Liver (tissue), 9 donors: ENCODE data around the gene P2RY6. TPM values are rescaled to one million over a fixed set of nuclear protein-coding genes. Genes with fewer than 3 reads are reported as not detected.

Source experiments
- DNase-seq: peaks from one replicate; pipeline ENCODE4 v3.0.0-alpha.2; 2017; ENCODE audit warnings: low spot score
- H3K27ac ChIP-seq, 2 donors: one replicate each; pipeline ENCODE4 v1.7.0; 2013; ENCODE audit warnings: inconsistent platforms in 2 of 2, low read length in 2 of 2, control low read depth in 1 of 2, low read depth in 1 of 2, mild to moderate bottlenecking in 1 of 2
- H3K27me3 ChIP-seq, 4 donors: one replicate each; pipeline versions ENCODE4 v1.6.1 to v1.7.0; 2013; ENCODE audit warnings: low read length in 3 of 4, inconsistent platforms in 1 of 4, mild to moderate bottlenecking in 1 of 4, moderate library complexity in 1 of 4; ENCODE audit not compliant: control insufficient read depth in 4 of 4, insufficient read depth in 4 of 4
- H3K36me3 ChIP-seq, 4 donors: one replicate each; pipeline versions ENCODE4 v1.6.1 to v1.7.0; 2013; ENCODE audit warnings: low read length in 3 of 4, mild to moderate bottlenecking in 3 of 4, low read depth in 1 of 4, moderate library complexity in 1 of 4; ENCODE audit not compliant: control insufficient read depth in 4 of 4, insufficient read depth in 3 of 4
- H3K4me1 ChIP-seq, 4 donors: one replicate each; pipeline versions ENCODE4 v1.6.1 to v1.7.0; 2013; ENCODE audit warnings: low read length in 3 of 4, mild to moderate bottlenecking in 3 of 4, moderate library complexity in 1 of 4; ENCODE audit not compliant: control insufficient read depth in 4 of 4, insufficient read depth in 4 of 4
- H3K4me3 ChIP-seq, 3 donors: one replicate each; pipeline versions ENCODE4 v1.6.1 to v1.7.0; 2013; ENCODE audit warnings: low read length in 3 of 3, control low read depth in 1 of 3, low read depth in 1 of 3, mild to moderate bottlenecking in 1 of 3
- H3K9ac ChIP-seq, 2 donors: one replicate each; pipeline ENCODE4 v1.7.0; 2013; ENCODE audit warnings: low read length in 2 of 2, mild to moderate bottlenecking in 2 of 2, moderate library complexity in 2 of 2, control low read depth in 1 of 2, low read depth in 1 of 2
- H3K9me3 ChIP-seq, 4 donors: one replicate each; pipeline versions ENCODE4 v1.6.1 to v1.7.0; 2013; ENCODE audit warnings: low read length in 3 of 4; ENCODE audit not compliant: control insufficient read depth in 4 of 4
- ATF3 ChIP-seq: IDR thresholded peaks from 2 replicates; pipeline ENCODE4 v1.6.1; 2016; ENCODE audit warnings: antibody characterized with exemption
- CTCF ChIP-seq: fragments of 150-350 bp; IDR thresholded peaks from 2 replicates; pipeline ENCODE4 v1.5.1; 2017; ENCODE audit warnings: improper control_type of control experiment, low read depth, low read length; ENCODE audit not compliant: missing input control
- FOXA1 ChIP-seq: IDR thresholded peaks from 2 replicates; pipeline ENCODE4 v1.6.1; 2016; ENCODE audit warnings: antibody characterized with exemption
- FOXA2 ChIP-seq: IDR thresholded peaks from 2 replicates; pipeline ENCODE4 v1.6.1; 2016; ENCODE audit warnings: antibody characterized with exemption
- GABPA ChIP-seq, 2 donors: IDR thresholded peaks in 1 of 2; conservative IDR thresholded peaks in 1 of 2; 2 replicates each; pipeline ENCODE4 v1.6.1; 2016; ENCODE audit warnings: antibody characterized with exemption in 2 of 2, mild to moderate bottlenecking in 1 of 2, moderate library complexity in 1 of 2
- HNF4A ChIP-seq, 2 donors: conservative IDR thresholded peaks; 2 replicates each; pipeline ENCODE4 v1.6.1; 2016; ENCODE audit warnings: antibody characterized with exemption in 2 of 2, mild to moderate bottlenecking in 2 of 2
- HNF4G ChIP-seq: IDR thresholded peaks from 2 replicates; pipeline ENCODE4 v1.6.1; 2016; ENCODE audit warnings: antibody characterized with exemption
- JUND ChIP-seq, 2 donors: IDR thresholded peaks; 2 replicates each; pipeline ENCODE4 v1.6.1; 2016; ENCODE audit warnings: antibody characterized with exemption in 2 of 2
- MAX ChIP-seq: IDR thresholded peaks from 2 replicates; pipeline ENCODE4 v1.6.1; 2016; ENCODE audit warnings: antibody characterized with exemption
- NR2F2 ChIP-seq: IDR thresholded peaks from 2 replicates; pipeline ENCODE4 v1.6.1; 2016; ENCODE audit warnings: antibody characterized with exemption
- RAD21 ChIP-seq, 2 donors: IDR thresholded peaks; 2 replicates each; pipeline ENCODE4 v1.6.1; 2016; ENCODE audit warnings: antibody characterized with exemption in 2 of 2, mild to moderate bottlenecking in 2 of 2
- REST ChIP-seq: IDR thresholded peaks from 2 replicates; pipeline ENCODE4 v1.6.1; 2016; ENCODE audit warnings: antibody characterized with exemption, mild to moderate bottlenecking
- RXRA ChIP-seq, 2 donors: IDR thresholded peaks; 2 replicates each; pipeline ENCODE4 v1.6.1; 2017 to 2018; ENCODE audit warnings: antibody characterized with exemption in 2 of 2, mild to moderate bottlenecking in 1 of 2
- YY1 ChIP-seq: IDR thresholded peaks from 2 replicates; pipeline ENCODE4 v1.6.1; 2016; ENCODE audit warnings: antibody characterized with exemption, mild to moderate bottlenecking
- ZBTB33 ChIP-seq: IDR thresholded peaks from 2 replicates; pipeline ENCODE4 v1.6.1; 2016; ENCODE audit warnings: antibody characterized with exemption
- WGBS: extraction: QIAGEN DNeasy Blood & Tissue Kit; methylation state at CpG from one replicate; pipeline ENCODE4 v1.1.7; 2013; 5-methylcytosine and 5-hydroxymethylcytosine counted together
- polyA plus RNA-seq, 2 donors: library from polyadenylated mRNA; stranded (reverse) in 1 of 2; unstranded in 1 of 2; fragments of 200-250 nt in 1 of 2; fragments of >200 nt in 1 of 2; fragmentation: Nextera tagmentation in 1 of 2; extraction: Ambion mirVana in 1 of 2; gene quantifications; one replicate each; pipeline versions ENCODE4 v1.2.1 to v1.2.3, GENCODE V29; 2013 to 2015
- total RNA-seq, 2 donors: library from RNA; depleted of rRNA; stranded (reverse); fragments of >200 nt; gene quantifications; one replicate each; pipeline ENCODE4 v1.2.3, GENCODE V29; 2014
- donor health status: healthy.
- donor health status: healthy.
- donor health status: healthy.
- donor health status: healthy.
- donor health status: healthy.

Gene P2RY6
- total and polyA plus RNA-seq, 4 donors: 0.21 to 1.3 (median 0.78) TPM

GRCh38 chr11:73318501-73319011 is 46.4 kb downstream of the P2RY6 start:
- Histone ChIP-seq H3K9ac (no peak overlapping the region), H3K4me3 (no peak overlapping the region), H3K9me3 (no peaks in the 10 kb centered on the region), H3K4me1 (peaks cover 0 to 10% (median 1%) of the 10 kb centered on the region in 4 donors), H3K27ac (no peak overlapping the region), H3K36me3 (no peaks in the 10 kb centered on the region), H3K27me3 (no peaks in the 10 kb centered on the region)
- no peak for TF ChIP-seq YY1
- no peak for TF ChIP-seq JUND (IDR thresholded peaks at IDR 0.05)
- no peak for TF ChIP-seq REST
- TF ChIP-seq CTCF: no peak
- TF ChIP-seq NR2F2: no peak
- no peak for TF ChIP-seq ATF3
- no peak for TF ChIP-seq FOXA2
- 79% methylated on average over 8 of the region's 8 CpGs for WGBS
- DNase-seq: no peak

- Histone ChIP-seq H3K4me3 (no peak overlapping the region), H3K27me3 (no peaks in the 10 kb centered on the region), H3K9me3 (no peaks in the 10 kb centered on the region), H3K27ac (peak overlapping the region; percentile 39 to 67), H3K36me3 (no peaks in the 10 kb centered on the region), H3K9ac (no peak overlapping the region), H3K4me1 (peaks cover 0 to 9% (median 1%) of the 10 kb centered on the region in 4 donors)
- no peak for DNase-seq
- WGBS: 73% methylated on average over 10 of the region's 10 CpGs
- no peak for TF ChIP-seq HNF4A (conservative IDR thresholded peaks at IDR 0.05)
- TF ChIP-seq REST: no peak
- TF ChIP-seq HNF4G: no peak
- TF ChIP-seq RXRA (IDR thresholded peaks at IDR 0.05): no peak
- no peak for TF ChIP-seq JUND (IDR thresholded peaks at IDR 0.05)
- TF ChIP-seq ZBTB33: no peak
- no peak for TF ChIP-seq FOXA2
- TF ChIP-seq FOXA1: no peak
- TF ChIP-seq GABPA (IDR thresholded peaks at IDR 0.05 in 1 of 2, conservative IDR thresholded peaks at IDR 0.05 in 1 of 2): no peak
- TF ChIP-seq MAX: no peak
- no peak for TF ChIP-seq RAD21 (IDR thresholded peaks at IDR 0.05)
- no peak for TF ChIP-seq ATF3
- TF ChIP-seq CTCF: no peak
These were observed 48.8 kb downstream of the P2RY6 start for GRCh38 chr11:73320763-73321603.
